Measurements from ENCODE around the gene SIAH1. TPM values are rescaled to one million over a fixed set of nuclear protein-coding genes. Genes with fewer than 3 reads are reported as not detected.
"Not testable (repeated sequence)": the region's sequence is repeated elsewhere in the genome, so short reads cannot be mapped to it uniquely, and the experiment has no call there.

Gene SIAH1
- total RNA-seq, 1 experiment from 2014 or later = 27.2 TPM

DNA sequence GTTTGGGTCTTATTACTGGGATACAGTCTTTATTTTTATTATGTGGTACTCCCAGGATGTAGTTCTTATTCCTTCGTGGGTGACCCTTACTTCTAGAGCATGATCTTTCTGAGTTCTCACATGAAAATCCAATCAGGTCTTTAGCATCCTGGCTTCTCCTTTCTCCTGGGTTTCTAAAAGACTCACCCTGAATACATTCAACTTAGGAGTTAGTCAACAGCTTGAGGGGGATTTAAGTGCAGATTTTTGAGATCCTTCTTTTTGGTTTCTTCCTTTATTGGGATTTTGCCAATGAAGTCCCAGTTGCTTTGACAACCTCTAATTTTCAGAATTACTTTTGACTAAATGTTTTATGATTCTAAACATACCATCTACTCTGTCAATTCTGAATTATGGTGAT lies 68.2 kb downstream of the SIAH1 start:
- POLR2A ChIA-PET = no interaction called here
- TF ChIP-seq, protein P1, sequence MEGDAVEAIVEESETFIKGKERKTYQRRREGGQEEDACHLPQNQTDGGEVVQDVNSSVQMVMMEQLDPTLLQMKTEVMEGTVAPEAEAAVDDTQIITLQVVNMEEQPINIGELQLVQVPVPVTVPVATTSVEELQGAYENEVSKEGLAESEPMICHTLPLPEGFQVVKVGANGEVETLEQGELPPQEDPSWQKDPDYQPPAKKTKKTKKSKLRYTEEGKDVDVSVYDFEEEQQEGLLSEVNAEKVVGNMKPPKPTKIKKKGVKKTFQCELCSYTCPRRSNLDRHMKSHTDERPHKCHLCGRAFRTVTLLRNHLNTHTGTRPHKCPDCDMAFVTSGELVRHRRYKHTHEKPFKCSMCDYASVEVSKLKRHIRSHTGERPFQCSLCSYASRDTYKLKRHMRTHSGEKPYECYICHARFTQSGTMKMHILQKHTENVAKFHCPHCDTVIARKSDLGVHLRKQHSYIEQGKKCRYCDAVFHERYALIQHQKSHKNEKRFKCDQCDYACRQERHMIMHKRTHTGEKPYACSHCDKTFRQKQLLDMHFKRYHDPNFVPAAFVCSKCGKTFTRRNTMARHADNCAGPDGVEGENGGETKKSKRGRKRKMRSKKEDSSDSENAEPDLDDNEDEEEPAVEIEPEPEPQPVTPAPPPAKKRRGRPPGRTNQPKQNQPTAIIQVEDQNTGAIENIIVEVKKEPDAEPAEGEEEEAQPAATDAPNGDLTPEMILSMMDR (IDR thresholded peaks at IDR 0.05; ENCODE audit: insufficient read depth in 1 of 2, low read depth in 1 of 2, low read length in 1 of 2, severe bottlenecking in 1 of 2, unreplicated experiment in 1 of 2) = no peak
- no peaks in the 10 kb centered on the region for H3K27me3 Mint-ChIP-seq (ENCODE audit: insufficient read depth, unreplicated experiment)
- H3K4me3 Mint-ChIP-seq (ENCODE audit: unreplicated experiment) = no peak overlapping the region
- peaks cover 9% of the 10 kb centered on the region for H3K9me3 Mint-ChIP-seq (ENCODE audit: unreplicated experiment)
- no peaks in the 10 kb centered on the region for H3K4me1 ChIP-seq
- H3K36me3 ChIP-seq (ENCODE audit: control insufficient read depth, insufficient read depth, low read length) = no peaks in the 10 kb centered on the region
- CTCF ChIA-PET = no interaction called here
- H3K27me3 ChIP-seq (replicated peaks; ENCODE audit: control insufficient read depth, insufficient read depth, low read length) = no peaks in the 10 kb centered on the region
- DNase-seq = no peak
- no peak overlapping the region for H3K27ac Mint-ChIP-seq (ENCODE audit: unreplicated experiment)
- BruUV-seq (replicated peaks) = no TSS peak
- H3K36me3 Mint-ChIP-seq (ENCODE audit: insufficient read depth, unreplicated experiment) = peaks cover 8% of the 10 kb centered on the region
- no peaks in the 10 kb centered on the region for H3K4me1 Mint-ChIP-seq (ENCODE audit: low read depth, unreplicated experiment)
- intact Hi-C loops (cut with micrococcal nuclease; ENCODE audit: unreplicated experiment) = no loop called here
- H3K4me3 ChIP-seq (ENCODE audit: low read depth, low read length) = no peak overlapping the region
- no peaks in the 10 kb centered on the region for H3K9me3 ChIP-seq

DNA sequence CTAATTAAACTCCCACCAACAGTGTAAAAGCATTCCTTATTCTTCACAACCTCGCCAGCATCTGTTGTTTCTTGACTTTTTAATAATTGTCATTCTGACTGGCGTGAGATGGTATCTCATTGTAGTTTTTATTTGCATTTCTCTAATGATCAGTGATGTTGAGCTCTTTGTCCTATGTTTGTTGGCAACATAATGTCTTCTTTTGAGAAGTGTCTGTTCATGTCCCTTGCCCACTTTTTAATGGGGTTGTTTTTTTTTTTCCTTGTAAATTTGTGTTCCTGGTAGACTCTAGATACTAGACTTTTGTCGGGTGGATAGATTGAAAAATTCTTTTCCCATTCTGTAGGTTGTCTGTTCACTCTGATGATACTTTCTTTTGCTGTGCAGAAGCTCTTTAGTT lies 71.3 kb downstream of the SIAH1 start:
- BruUV-seq (replicated peaks); H3K36me3 ChIP-seq (ENCODE audit: control insufficient read depth, insufficient read depth, low read length); CTCF ChIA-PET; POLR2A ChIA-PET; H3K4me1 ChIP-seq; H3K27me3 ChIP-seq (replicated peaks; ENCODE audit: control insufficient read depth, insufficient read depth, low read length); H3K27me3 Mint-ChIP-seq (ENCODE audit: insufficient read depth, unreplicated experiment); intact Hi-C loops (cut with micrococcal nuclease; ENCODE audit: unreplicated experiment); H3K4me3 ChIP-seq (ENCODE audit: low read depth, low read length); H3K4me3 Mint-ChIP-seq (ENCODE audit: unreplicated experiment); DNase-seq; H3K27ac Mint-ChIP-seq (ENCODE audit: unreplicated experiment); H3K9me3 ChIP-seq; H3K4me1 Mint-ChIP-seq (ENCODE audit: low read depth, unreplicated experiment): not testable (repeated sequence)
- Mint-ChIP-seq H3K9me3 (ENCODE audit: unreplicated experiment) (peaks cover 18% of the 10 kb centered on the region), H3K36me3 (ENCODE audit: insufficient read depth, unreplicated experiment) (peaks cover 16% of the 10 kb centered on the region)

DNA sequence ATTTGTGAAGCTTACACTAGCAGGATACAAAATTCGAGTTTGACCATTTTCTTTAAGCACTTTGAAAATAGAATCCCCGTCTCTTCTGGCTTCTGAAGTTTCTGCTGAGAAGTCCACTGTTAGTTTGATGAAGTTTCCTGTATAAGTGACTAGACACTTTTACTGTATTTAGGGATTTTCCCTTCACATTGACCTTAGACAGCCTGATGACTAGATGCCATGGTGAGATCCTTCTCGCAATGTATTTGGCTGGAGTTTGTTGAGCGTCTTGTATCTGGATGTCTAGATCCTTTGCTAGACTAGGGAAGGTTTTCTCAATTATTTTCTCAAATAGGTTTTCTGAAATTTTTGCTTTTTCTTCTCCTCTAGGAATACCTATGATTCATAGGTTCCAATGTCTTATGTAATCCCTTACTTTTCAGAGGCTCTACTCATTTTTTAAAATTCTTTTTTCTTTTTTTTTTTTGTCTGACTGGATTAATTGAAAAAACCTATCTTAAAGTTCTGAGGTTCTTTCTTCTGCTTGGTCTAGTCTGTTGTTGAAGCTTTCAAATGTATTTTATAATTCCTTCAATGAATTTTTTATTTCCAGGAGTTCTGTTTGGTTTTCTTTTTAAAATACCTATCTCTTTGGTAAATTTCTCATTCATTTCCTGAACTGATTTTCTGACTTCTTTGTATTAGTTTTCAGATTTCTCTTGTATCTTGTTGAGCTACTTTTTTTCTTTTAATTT lies 74.1 kb downstream of the SIAH1 start:
- no peaks in the 10 kb centered on the region for H3K4me1 Mint-ChIP-seq (ENCODE audit: low read depth, unreplicated experiment)
- Histone ChIP-seq H3K4me3 (ENCODE audit: low read depth, low read length) (no peak overlapping the region), H3K4me1 (no peaks in the 10 kb centered on the region), H3K36me3 (ENCODE audit: control insufficient read depth, insufficient read depth, low read length) (no peaks in the 10 kb centered on the region), H3K9me3 (peaks cover 9% of the 10 kb centered on the region; the same call in 1 of the 2 replicates), H3K27me3 (replicated peaks; ENCODE audit: control insufficient read depth, insufficient read depth, low read length) (no peaks in the 10 kb centered on the region)
- intact Hi-C loops (cut with micrococcal nuclease; ENCODE audit: unreplicated experiment) = no loop called here
- TF ChIP-seq, protein P1 (IDR thresholded peaks at IDR 0.05; ENCODE audit: insufficient read depth in 1 of 2, low read depth in 1 of 2, low read length in 1 of 2, severe bottlenecking in 1 of 2, unreplicated experiment in 1 of 2) = no peak
- H3K27me3 Mint-ChIP-seq (ENCODE audit: insufficient read depth, unreplicated experiment) = no peaks in the 10 kb centered on the region
- BruUV-seq (replicated peaks) = no TSS peak
- H3K4me3 Mint-ChIP-seq (ENCODE audit: unreplicated experiment) = no peak overlapping the region
- ChIA-PET CTCF (no interaction called here), POLR2A (no interaction called here)
- no peak for DNase-seq
- H3K36me3 Mint-ChIP-seq (ENCODE audit: insufficient read depth, unreplicated experiment) = peaks cover 22% of the 10 kb centered on the region
- H3K9me3 Mint-ChIP-seq (ENCODE audit: unreplicated experiment) = peaks cover 18% of the 10 kb centered on the region
- H3K27ac Mint-ChIP-seq (ENCODE audit: unreplicated experiment) = no peak overlapping the region

Other genes starting within 250 kb of the SIAH1 start
- gene ABCC12, start 229.4 kb downstream of the SIAH1 start, total RNA-seq (2022) = not detected in 2 replicates
- gene LONP2, start 141.1 kb downstream of the SIAH1 start, total RNA-seq (2022) = 32.1 and 32.6 TPM in 2 replicates
- 0.21 and 0.34 TPM in 2 replicates for gene ABCC11, start 137.9 kb downstream of the SIAH1 start, total RNA-seq (2022)
- 44.8 and 46.9 TPM in 2 replicates for gene N4BP1, start 224.8 kb upstream of the SIAH1 start, total RNA-seq (2022)